IMR-90 (cell line): ENCODE measurements around the gene YARS2. TPM values are rescaled to one million over a fixed set of nuclear protein-coding genes. Genes with fewer than 3 reads are reported as not detected.

Experiments
- ATAC-seq: fragments of 200-7000 bp; cut with Tn5 transposase; 2 replicates; pipeline ENCODE4 v1.9.1; 2020; ENCODE audit warnings: low read depth, mild to moderate bottlenecking, moderate library complexity
- BruUV-seq: library from RNA; stranded (reverse); fragments of 400-500 nt; replicated peaks from 2 replicates; lab custom pipeline; 2021; lab: Mats Ljungman, UMichigan
- CTCF ChIA-PET: fragments of 300-600 bp; formaldehyde crosslinking; extraction: SDS; loops from one replicate; lab custom pipeline; 2021; ENCODE audit warnings: antibody characterized with exemption; lab: Yijun Ruan, JAX
- POLR2A ChIA-PET: fragments of 300-600 bp; sonication (Branson Sonifier 250); formaldehyde crosslinking; loops from one replicate; lab custom pipeline; 2022; ENCODE audit warnings: antibody characterized with exemption; ENCODE audit not compliant: unreplicated experiment; lab: Charles Lee
- DNase-seq: peaks from one replicate; pipeline ENCODE4 v3.0.0; 2013
- H2AFZ ChIP-seq: replicated peaks from 2 replicates; pipeline ENCODE3; 2013; ENCODE audit warnings: low read length, mild to moderate bottlenecking; ENCODE audit not compliant: poor library complexity
- H2AK5ac ChIP-seq: 2 replicates; pipeline ENCODE4 v1.6.1; 2013; ENCODE audit warnings: low read depth, low read length, inconsistent platforms
- H2AK9ac ChIP-seq: replicated peaks from 2 replicates; pipeline ENCODE3; 2013; ENCODE audit warnings: mild to moderate bottlenecking, low read depth, low read length, moderate library complexity; ENCODE audit not compliant: poor library complexity
- H2BK120ac ChIP-seq: 2 replicates; pipeline ENCODE4 v1.6.1; 2013; ENCODE audit warnings: low read depth, low read length, inconsistent platforms
- H2BK15ac ChIP-seq: 3 replicates; pipeline ENCODE4 v1.6.1; 2013; ENCODE audit warnings: low read depth, low read length, inconsistent platforms
- H2BK20ac ChIP-seq: 2 replicates; pipeline ENCODE4 v1.6.1; 2013; ENCODE audit warnings: low read depth, mild to moderate bottlenecking, inconsistent platforms, low read length, moderate library complexity
- H2BK5ac ChIP-seq: 2 replicates; pipeline ENCODE4 v1.6.1; 2013; ENCODE audit warnings: mild to moderate bottlenecking, low read depth, low read length, inconsistent platforms; ENCODE audit not compliant: poor library complexity, severe bottlenecking
- H3K14ac ChIP-seq: replicated peaks from 2 replicates; pipeline ENCODE4 v1.6.1; 2013; ENCODE audit warnings: low read depth, low read length, inconsistent platforms
- H3K18ac ChIP-seq: 2 replicates; pipeline ENCODE4 v1.6.1; 2013; ENCODE audit warnings: low read depth, low read length, control low read depth
- H3K23ac ChIP-seq: 2 replicates; pipeline ENCODE4 v1.6.1; 2013; ENCODE audit warnings: low read depth, low read length, inconsistent platforms
- H3K27ac ChIP-seq: 2 replicates; pipeline ENCODE4 v1.5.1; 2013; ENCODE audit warnings: mild to moderate bottlenecking, control low read depth, low read length; ENCODE audit not compliant: insufficient read depth
- H3K27me3 ChIP-seq: 2 replicates; pipeline ENCODE4 v1.6.1; 2013; ENCODE audit warnings: low read length; ENCODE audit not compliant: control insufficient read depth, insufficient read depth
- H3K36me3 ChIP-seq: 2 replicates; pipeline ENCODE4 v1.6.1; 2013; ENCODE audit warnings: low read length, mixed read lengths; ENCODE audit not compliant: control insufficient read depth, insufficient read depth
- H3K4ac ChIP-seq: 2 replicates; pipeline ENCODE4 v1.6.1; 2013; ENCODE audit warnings: low read depth, low read length, inconsistent platforms
- H3K4me1 ChIP-seq: 2 replicates; pipeline ENCODE4 v1.6.1; 2013; ENCODE audit warnings: low read length, mixed read lengths; ENCODE audit not compliant: control insufficient read depth, insufficient read depth
- H3K4me2 ChIP-seq: 2 replicates; pipeline ENCODE4 v1.6.1; 2013; ENCODE audit warnings: low read depth, mild to moderate bottlenecking, control low read depth, low read length, moderate library complexity
- H3K4me3 ChIP-seq: 2 replicates; pipeline ENCODE4 v1.5.1; 2013; ENCODE audit warnings: low read depth, mild to moderate bottlenecking, control low read depth, low read length, moderate library complexity; ENCODE audit not compliant: insufficient read depth
- H3K56ac ChIP-seq: 2 replicates; pipeline ENCODE4 v1.6.1; 2013; ENCODE audit warnings: low read length, inconsistent platforms; ENCODE audit not compliant: insufficient read depth; ENCODE audit errors: extremely low read depth
- H3K79me1 ChIP-seq, 2 experiments: 2 replicates each; pipeline ENCODE4 v1.6.1; 2013; ENCODE audit warnings: low read length in 2 of 2, inconsistent platforms in 1 of 2, low read depth in 1 of 2
- H3K9ac ChIP-seq: 2 replicates; pipeline ENCODE4 v1.6.1; 2013; ENCODE audit warnings: low read depth, low read length, control low read depth
- H3K9me1 ChIP-seq: 2 replicates; pipeline ENCODE4 v1.6.1; 2013; ENCODE audit warnings: low read length, inconsistent platforms; ENCODE audit not compliant: insufficient read depth
- H3K9me3 ChIP-seq: 2 replicates; pipeline ENCODE4 v1.6.1; 2013; ENCODE audit warnings: low read length; ENCODE audit not compliant: control insufficient read depth, insufficient read depth
- H4K20me1 ChIP-seq: 2 replicates; pipeline ENCODE4 v1.6.1; 2013; ENCODE audit warnings: low read length, inconsistent platforms; ENCODE audit not compliant: insufficient read depth
- H4K5ac ChIP-seq: 2 replicates; pipeline ENCODE4 v1.6.1; 2013; ENCODE audit warnings: mild to moderate bottlenecking, low read depth, low read length, control low read depth
- H4K8ac ChIP-seq, 2 experiments: 2 replicates each; pipeline ENCODE4 v1.6.1; 2013; ENCODE audit warnings: low read depth in 2 of 2, low read length in 2 of 2, control low read depth in 1 of 2, inconsistent platforms in 1 of 2
- H4K91ac ChIP-seq: 2 replicates; pipeline ENCODE4 v1.6.1; 2013; ENCODE audit warnings: low read depth, low read length, inconsistent platforms; ENCODE audit not compliant: insufficient read depth
- BHLHE40 ChIP-seq: fragments of 150-350 bp; IDR thresholded peaks from 2 replicates; pipeline ENCODE4 v1.6.1; 2016; ENCODE audit warnings: mild to moderate bottlenecking, low read depth, low read length
- CEBPB ChIP-seq: IDR thresholded peaks from 2 replicates; pipeline ENCODE4 v1.6.1; 2012; ENCODE audit warnings: low read depth, low read length, improper control_type of control experiment
- CHD1 ChIP-seq: IDR thresholded peaks from 2 replicates; pipeline ENCODE4 v1.6.1; 2012; ENCODE audit warnings: low read depth, low read length, improper control_type of control experiment
- CTCF ChIP-seq: conservative IDR thresholded peaks from 2 replicates; pipeline ENCODE4 v1.5.1; 2012; ENCODE audit warnings: mild to moderate bottlenecking, low read depth, low read length, improper control_type of control experiment
- ELK1 ChIP-seq: fragments of 150-350 bp; IDR thresholded peaks from 2 replicates; pipeline ENCODE4 v1.6.1; 2016; ENCODE audit warnings: low read depth, mild to moderate bottlenecking, low read length, moderate library complexity, borderline replicate concordance
- FOS ChIP-seq: fragments of 150-350 bp; IDR thresholded peaks from 2 replicates; pipeline ENCODE4 v1.6.1; 2016; ENCODE audit warnings: low read depth, low read length
- MAFK ChIP-seq: IDR thresholded peaks from 2 replicates; pipeline ENCODE4 v1.6.1; 2012; ENCODE audit warnings: low read depth, low read length, improper control_type of control experiment
- MAZ ChIP-seq: IDR thresholded peaks from 2 replicates; pipeline ENCODE4 v1.6.1; 2012; ENCODE audit warnings: low read depth, mild to moderate bottlenecking, low read length, improper control_type of control experiment, moderate library complexity, borderline replicate concordance
- MXI1 ChIP-seq: IDR thresholded peaks from 2 replicates; pipeline ENCODE4 v1.6.1; 2012; ENCODE audit warnings: low read depth, mild to moderate bottlenecking, low read length, moderate library complexity, borderline replicate concordance
- NFE2L2 ChIP-seq: fragments of 150-350 bp; IDR thresholded peaks from 2 replicates; pipeline ENCODE4 v1.6.1; 2016; ENCODE audit warnings: low read depth, mild to moderate bottlenecking, low read length
- POLR2A ChIP-seq: IDR thresholded peaks from 2 replicates; pipeline ENCODE4 v1.6.1; 2012; ENCODE audit warnings: mild to moderate bottlenecking, low read depth, low read length
- RAD21 ChIP-seq: IDR thresholded peaks from 2 replicates; pipeline ENCODE4 v1.6.1; 2012; ENCODE audit warnings: low read length, improper control_type of control experiment
- RCOR1 ChIP-seq: IDR thresholded peaks from 2 replicates; pipeline ENCODE4 v1.6.1; 2012; ENCODE audit warnings: mild to moderate bottlenecking, low read length, improper control_type of control experiment; ENCODE audit not compliant: insufficient replicate concordance
- RFX5 ChIP-seq: IDR thresholded peaks from 2 replicates; pipeline ENCODE4 v1.8.0; 2012; ENCODE audit warnings: low read depth, mild to moderate bottlenecking, low read length, moderate library complexity
- SMC3 ChIP-seq: fragments of 150-350 bp; IDR thresholded peaks from 2 replicates; pipeline ENCODE4 v1.6.1; 2016; ENCODE audit warnings: low read depth, mild to moderate bottlenecking, antibody characterized with exemption, low read length, moderate library complexity
- USF2 ChIP-seq: fragments of 150-350 bp; IDR thresholded peaks from 2 replicates; pipeline ENCODE4 v1.6.1; 2017; ENCODE audit warnings: mild to moderate bottlenecking, antibody characterized with exemption, low read length, low read depth
- dilution Hi-C: fragments of 300-500 bp; cut with HindIII; formaldehyde crosslinking; loops from one replicate; pipeline ENCODE4 v1.14.3; 2018; ENCODE audit warnings: low sequenced_read_pairs; ENCODE audit not compliant: unreplicated experiment
- in situ Hi-C: fragments of 300-500 bp; cut with MboI; formaldehyde crosslinking; loops from 3 replicates; pipeline ENCODE4 v1.14.3; 2019; ENCODE audit warnings: low sequenced_read_pairs, inconsistent platforms, mixed read lengths
- intact Hi-C: fragments of 100-400 bp; cut with micrococcal nuclease; formaldehyde crosslinking; loops from 2 replicates; pipeline ENCODE4 v1.10.0; 2022
- polyA plus RNA-seq, 3 experiments: library from polyadenylated mRNA; depleted of rRNA; stranded (reverse); fragments of >200 nt; gene quantifications; 2 replicates each; pipeline ENCODE4 v1.2.3, GENCODE V29; 2012; ENCODE audit warnings: low replicate concordance in 1 of 3
- total RNA-seq: library from RNA; depleted of rRNA; stranded (reverse); fragments of >200 nt; gene quantifications from 2 replicates; pipeline ENCODE4 v1.2.3, GENCODE V29; 2012

YARS2 gene
- total and polyA plus RNA-seq, 2 of the 4 experiments (the other 2 are of a cell fraction), result 15.3 to 26.9 TPM

GRCh38 chr12:32705783-32706182 is 49.9 kb downstream of the YARS2 start:
- DNase-seq (no peak), ATAC-seq (no peak)
- no peak overlapping the region for H4K5ac ChIP-seq
- no TSS peak for BruUV-seq
- no peak overlapping the region for H3K4me2 ChIP-seq
- no peak overlapping the region for H2BK5ac ChIP-seq
- no peaks in the 10 kb centered on the region for H4K20me1 ChIP-seq
- H3K9me1 ChIP-seq, result no peaks in the 10 kb centered on the region
- no peak overlapping the region for H2AK9ac ChIP-seq
- H2BK15ac ChIP-seq, result no peak overlapping the region
- H2BK20ac ChIP-seq, result no peak overlapping the region
- no peaks in the 10 kb centered on the region for H3K4me1 ChIP-seq
- no peak overlapping the region for H4K91ac ChIP-seq
- H2AK5ac ChIP-seq, result no peak overlapping the region
- H3K79me1 ChIP-seq, result peaks cover 4 to 7% of the 10 kb centered on the region in 2 experiments; a peak in 3 of 4 replicates
- dilution Hi-C loops (no loop called here), intact Hi-C loops (no loop called here), in situ Hi-C loops (no loop called here)
- no peaks in the 10 kb centered on the region for H3K27me3 ChIP-seq
- ChIA-PET POLR2A (no interaction called here), CTCF (no interaction called here)
- no peak overlapping the region for H3K4me3 ChIP-seq
- H3K23ac ChIP-seq, result no peak overlapping the region
- H4K8ac ChIP-seq, result no peak overlapping the region
- no peak overlapping the region for H2BK120ac ChIP-seq
- no peak overlapping the region for H3K56ac ChIP-seq
- no peak overlapping the region for H3K4ac ChIP-seq
- no peak overlapping the region for H2AFZ ChIP-seq
- TF ChIP-seq MXI1, result no peak
- TF ChIP-seq CHD1, result no peak
- no peak for TF ChIP-seq RFX5
- no peak for TF ChIP-seq CEBPB
- TF ChIP-seq BHLHE40, result no peak
- no peak for TF ChIP-seq ELK1
- no peak for TF ChIP-seq MAFK
- no peak for TF ChIP-seq FOS
- TF ChIP-seq POLR2A, result no peak
- TF ChIP-seq NFE2L2, result no peak
- TF ChIP-seq MAZ, result no peak
- TF ChIP-seq CTCF, result no peak
- TF ChIP-seq RAD21, result no peak
- TF ChIP-seq USF2, result no peak
- TF ChIP-seq RCOR1, result no peak
- TF ChIP-seq SMC3, result no peak
- H3K18ac ChIP-seq, result no peak overlapping the region
- H3K9ac ChIP-seq, result no peak overlapping the region
- H3K9me3 ChIP-seq, result no peaks in the 10 kb centered on the region
- no peak overlapping the region for H3K27ac ChIP-seq
- H3K14ac ChIP-seq, result no peak overlapping the region
- H3K36me3 ChIP-seq, result peaks cover 4% of the 10 kb centered on the region; the same call in 1 of the 2 replicates
